Fibroblast of peridontal ligament (primary cell): ENCODE results near the gene ANKRD24.
"Not testable (repeated sequence)": the region's sequence is repeated elsewhere in the genome, so short reads cannot be mapped to it uniquely, and the experiment has no call there.

Experiments used
- DNase-seq: peaks from one replicate; pipeline ENCODE4 v3.0.0-alpha.2; 2010; ENCODE audit errors: extremely low read depth

The ANKRD24 gene

GRCh38 chr19:4267901-4268815 is 85.7 kb downstream of the ANKRD24 start:
- DNase-seq: no peak

GRCh38 chr19:4268816-4269430 is 86.4 kb downstream of the ANKRD24 start:
- no peak for DNase-seq

GRCh38 chr19:4272894-4273293 is 90.4 kb downstream of the ANKRD24 start:
- DNase-seq: no peak

- DNase-seq: not testable (repeated sequence)
Observed at GRCh38 chr19:4274321-4274686, 91.8 kb downstream of the ANKRD24 start.
